GM12892 (cell line): ENCODE results near the gene TEX264.

ENCODE experiments used
- POLR2A ChIP-seq: IDR thresholded peaks from 2 replicates; pipeline ENCODE4 v1.6.1; 2011; ENCODE audit warnings: low read depth, low read length, control low read depth
- POLR2AphosphoS5 ChIP-seq: IDR thresholded peaks from 2 replicates; pipeline ENCODE4 v1.6.1; 2011; ENCODE audit warnings: low read depth, low read length, control low read depth
- TAF1 ChIP-seq: IDR thresholded peaks from 2 replicates; pipeline ENCODE4 v1.6.1; 2011; ENCODE audit warnings: low read depth, mild to moderate bottlenecking, control low read depth, low read length, borderline replicate concordance

GRCh38 chr3:51692980-51693395 is 21.9 kb downstream of the TEX264 start:
- TF ChIP-seq POLR2A (no peak), TAF1 (no peak), POLR2AphosphoS5 (no peak)
